Gastrocnemius medialis (tissue), 4 donors: ENCODE data around the gene ATE1. TPM values are rescaled to one million over a fixed set of nuclear protein-coding genes. Genes with fewer than 3 reads are reported as not detected.

ENCODE experiments used
- ATAC-seq, 2 donors: fragments of 150-250 bp; one replicate each; pipeline ENCODE4 v1.9.1; 2016
- DNase-seq, 2 donors: peaks; one replicate each; pipeline ENCODE4 v3.0.0-alpha.2; 2019
- H3K27ac ChIP-seq, 4 donors: fragments of 200-600 bp; sonication (generic); 1 replicate in 1 of 4; 2 replicates in 3 of 4; pipeline ENCODE4 v1.5.1; 2016 to 2018; ENCODE audit warnings: mild to moderate bottlenecking in 2 of 4, moderate library complexity in 1 of 4
- H3K27me3 ChIP-seq, 3 donors: fragments of 200-600 bp; sonication (generic) in 2 of 3; 1 replicate in 1 of 3; 2 replicates in 2 of 3; pipeline versions ENCODE4 v1.5.1 to v1.6.0; 2016 to 2019; ENCODE audit warnings: mild to moderate bottlenecking in 1 of 3, moderate library complexity in 1 of 3
- H3K36me3 ChIP-seq, 2 donors: fragments of 200-600 bp; sonication (generic) in 1 of 2; one replicate each; pipeline ENCODE4 v1.5.1; 2017 to 2018
- H3K4me1 ChIP-seq, 2 donors: fragments of 200-600 bp; sonication (generic) in 1 of 2; one replicate each; pipeline ENCODE4 v1.5.1; 2016 to 2017; ENCODE audit warnings: mild to moderate bottlenecking in 2 of 2
- H3K4me3 ChIP-seq, 4 donors: fragments of 200-600 bp; sonication (generic) in 3 of 4; 1 replicate in 1 of 4; 2 replicates in 3 of 4; pipeline ENCODE4 v1.5.1; 2016 to 2019; ENCODE audit warnings: mild to moderate bottlenecking in 2 of 4
- H3K9me3 ChIP-seq, 3 donors: fragments of 200-600 bp; sonication (generic) in 2 of 3; 1 replicate in 1 of 3; 2 replicates in 2 of 3; pipeline ENCODE4 v1.5.1; 2016 to 2019
- POLR2A ChIP-seq, 2 donors: fragments of 450-650 bp; IDR thresholded peaks; one replicate each; pipeline ENCODE4 v1.6.1; 2017; ENCODE audit warnings: antibody characterized with exemption in 2 of 2, mild to moderate bottlenecking in 2 of 2, moderate library complexity in 2 of 2
- in situ Hi-C, 4 donors: fragments of 200-750 bp; cut with MboI; loops; one replicate each; pipeline versions ENCODE4 v1.15.0 to v1.8.0; 2017; ENCODE audit warnings: low sequenced_read_pairs in 4 of 4
- intact Hi-C: fragments of 100-400 bp; cut with DNase I; formaldehyde crosslinking; loops from one replicate; pipeline ENCODE4 v1.15.1; 2023; ENCODE audit warnings: low total_unique reads
- total RNA-seq, 4 donors: library from RNA; depleted of rRNA; stranded (reverse); fragments of >200 nt; gene quantifications; one replicate each; pipeline versions ENCODE4 v1.1.0 to v1.2.3, GENCODE V29; 2016
- TF ChIP-seq, protein P1 (sequence below), 5 experiments: fragments of 450-650 bp in 3 of 5; fragments of 200-600 bp in 2 of 5; sonication (generic) in 2 of 5; IDR thresholded peaks in 4 of 5; conservative IDR thresholded peaks in 1 of 5; 1 replicate in 4 of 5; 2 replicates in 1 of 5; pipeline ENCODE4 v1.5.1; 2016 to 2019; ENCODE audit warnings: antibody characterized with exemption in 5 of 5, mild to moderate bottlenecking in 3 of 5, moderate library complexity in 3 of 5

ATE1 gene
- total RNA-seq, 4 donors from 2014 or later = 34.3 to 57.6 (median 39.4) TPM

DNA sequence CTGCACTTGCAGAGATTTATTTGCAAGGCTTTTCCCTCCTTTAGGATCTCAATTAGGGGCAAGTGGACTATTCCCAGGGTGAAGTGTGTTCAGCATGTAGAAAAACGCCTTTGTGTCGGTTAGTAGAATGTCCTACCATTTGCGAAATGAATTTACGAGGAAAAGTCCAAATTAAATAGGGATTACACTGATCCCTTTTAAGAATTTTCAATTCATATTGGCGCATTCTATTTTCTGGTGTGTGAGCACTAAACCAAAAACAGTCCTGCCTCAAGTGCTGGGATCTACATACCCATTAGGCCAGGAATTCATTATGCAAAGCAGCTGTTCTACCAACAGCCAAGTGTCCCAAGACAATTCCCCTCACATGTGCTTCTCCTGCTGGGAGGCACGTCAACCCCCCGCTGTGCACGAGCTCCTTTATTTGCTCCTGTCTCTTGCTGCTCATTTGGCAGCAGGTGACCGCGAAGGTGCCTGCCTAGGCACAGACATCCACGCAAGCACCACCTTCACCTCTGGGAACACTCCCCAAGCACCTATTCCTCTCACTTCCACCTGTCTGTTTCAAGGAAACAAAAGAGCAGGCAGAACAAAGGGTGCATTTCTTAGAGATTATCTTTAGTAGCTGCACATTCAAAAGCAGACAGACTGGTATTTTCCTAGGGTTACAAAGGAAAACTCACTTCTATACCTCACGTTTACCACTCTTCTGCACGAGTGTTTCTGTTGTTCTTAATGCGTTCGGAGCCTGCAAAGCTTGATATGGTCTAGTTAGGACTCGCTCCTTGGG, 195.0 kb downstream of the ATE1 start:
- Histone ChIP-seq H3K4me3 (no peak overlapping the region), H3K4me1 (no peaks in the 10 kb centered on the region), H3K36me3 (no peaks in the 10 kb centered on the region), H3K27me3 (no peaks in the 10 kb centered on the region), H3K27ac (no peak overlapping the region), H3K9me3 (no peaks in the 10 kb centered on the region)
- intact Hi-C loops = no loop called here
- in situ Hi-C loops = loop anchor here (5.0 to 25.0 kb wide), 3 partner anchors 788 to 796 kb away; no protein-coding TSS in a partner anchor
- ATAC-seq (no peak), DNase-seq (no peak)
- no peak for TF ChIP-seq POLR2A (IDR thresholded peaks at IDR 0.05)
- TF ChIP-seq, protein P1, sequence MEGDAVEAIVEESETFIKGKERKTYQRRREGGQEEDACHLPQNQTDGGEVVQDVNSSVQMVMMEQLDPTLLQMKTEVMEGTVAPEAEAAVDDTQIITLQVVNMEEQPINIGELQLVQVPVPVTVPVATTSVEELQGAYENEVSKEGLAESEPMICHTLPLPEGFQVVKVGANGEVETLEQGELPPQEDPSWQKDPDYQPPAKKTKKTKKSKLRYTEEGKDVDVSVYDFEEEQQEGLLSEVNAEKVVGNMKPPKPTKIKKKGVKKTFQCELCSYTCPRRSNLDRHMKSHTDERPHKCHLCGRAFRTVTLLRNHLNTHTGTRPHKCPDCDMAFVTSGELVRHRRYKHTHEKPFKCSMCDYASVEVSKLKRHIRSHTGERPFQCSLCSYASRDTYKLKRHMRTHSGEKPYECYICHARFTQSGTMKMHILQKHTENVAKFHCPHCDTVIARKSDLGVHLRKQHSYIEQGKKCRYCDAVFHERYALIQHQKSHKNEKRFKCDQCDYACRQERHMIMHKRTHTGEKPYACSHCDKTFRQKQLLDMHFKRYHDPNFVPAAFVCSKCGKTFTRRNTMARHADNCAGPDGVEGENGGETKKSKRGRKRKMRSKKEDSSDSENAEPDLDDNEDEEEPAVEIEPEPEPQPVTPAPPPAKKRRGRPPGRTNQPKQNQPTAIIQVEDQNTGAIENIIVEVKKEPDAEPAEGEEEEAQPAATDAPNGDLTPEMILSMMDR (IDR thresholded peaks at IDR 0.05 in 4 of 5, conservative IDR thresholded peaks at IDR 0.05 in 1 of 5) = no peak

DNA sequence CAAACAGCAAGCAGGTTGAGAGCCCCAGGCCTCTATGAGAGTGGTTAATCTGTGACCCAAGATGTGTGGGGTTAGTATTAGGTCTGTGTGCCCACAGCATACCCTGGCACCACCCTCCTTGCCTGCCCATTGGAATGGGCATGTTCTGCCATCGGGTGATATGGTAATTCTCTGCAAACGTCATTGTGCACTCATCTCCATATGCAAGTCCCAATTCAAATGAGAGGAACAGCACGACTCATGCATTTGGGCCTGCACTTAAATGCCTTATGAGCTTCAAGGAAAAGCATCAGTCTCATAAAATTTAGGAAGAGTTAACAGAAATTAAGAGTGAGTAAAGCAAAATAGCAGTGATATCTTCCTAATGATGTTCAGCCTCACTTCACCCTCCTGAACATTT, 195.7 kb downstream of the ATE1 start:
- in situ Hi-C loops = loop anchor here (5.0 to 25.0 kb wide), 3 partner anchors 787 to 795 kb away; no protein-coding TSS in a partner anchor
- Histone ChIP-seq H3K4me3 (no peak overlapping the region), H3K36me3 (no peaks in the 10 kb centered on the region), H3K27me3 (no peaks in the 10 kb centered on the region), H3K4me1 (no peaks in the 10 kb centered on the region), H3K9me3 (no peaks in the 10 kb centered on the region), H3K27ac (no peak overlapping the region)
- no peak for TF ChIP-seq POLR2A (IDR thresholded peaks at IDR 0.05)
- TF ChIP-seq, protein P1 (IDR thresholded peaks at IDR 0.05 in 4 of 5, conservative IDR thresholded peaks at IDR 0.05 in 1 of 5) = no peak
- intact Hi-C loops = no loop called here
- DNase-seq (no peak), ATAC-seq (no peak)

GRCh38 chr10:121724282-121724681, 203.5 kb downstream of the ATE1 start:
- no peaks in the 10 kb centered on the region for H3K36me3 ChIP-seq
- no peaks in the 10 kb centered on the region for H3K4me1 ChIP-seq
- ATAC-seq (no peak), DNase-seq (no peak)
- no peaks in the 10 kb centered on the region for H3K9me3 ChIP-seq
- H3K27ac ChIP-seq = no peak overlapping the region
- intact Hi-C loops (no loop called here), in situ Hi-C loops (no loop called here)
- no peaks in the 10 kb centered on the region for H3K27me3 ChIP-seq
- TF ChIP-seq, protein P1 (IDR thresholded peaks at IDR 0.05 in 4 of 5, conservative IDR thresholded peaks at IDR 0.05 in 1 of 5) = no peak
- TF ChIP-seq POLR2A (IDR thresholded peaks at IDR 0.05) = no peak
- no peak overlapping the region for H3K4me3 ChIP-seq

DNA sequence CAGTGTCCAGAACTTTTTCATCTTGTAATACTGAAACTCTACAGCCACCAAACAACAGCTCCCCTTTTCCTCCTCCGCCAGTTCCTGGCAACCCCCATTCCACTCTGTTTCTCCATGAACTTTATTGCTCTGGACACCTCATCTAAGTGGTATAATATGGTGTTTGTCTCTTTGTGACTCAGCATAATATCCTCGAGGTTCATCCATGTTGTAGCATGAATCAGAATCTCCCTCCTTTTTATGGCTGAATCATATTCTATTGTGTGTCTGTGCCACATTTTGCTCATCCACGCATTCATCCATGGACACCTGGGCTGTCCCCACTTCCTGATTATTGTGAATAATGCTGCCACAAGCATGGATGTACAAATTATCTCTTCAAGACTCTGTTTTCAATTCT, 205.2 kb downstream of the ATE1 start:
- Histone ChIP-seq H3K36me3 (no peaks in the 10 kb centered on the region), H3K4me1 (no peaks in the 10 kb centered on the region), H3K9me3 (no peaks in the 10 kb centered on the region), H3K4me3 (no peak overlapping the region), H3K27me3 (no peaks in the 10 kb centered on the region), H3K27ac (no peak overlapping the region)
- in situ Hi-C loops = no loop called here
- ATAC-seq (no peak), DNase-seq (no peak)
- intact Hi-C loops = no loop called here
- no peak for TF ChIP-seq POLR2A (IDR thresholded peaks at IDR 0.05)
- TF ChIP-seq, protein P1 (IDR thresholded peaks at IDR 0.05 in 4 of 5, conservative IDR thresholded peaks at IDR 0.05 in 1 of 5) = no peak
